Stimulated activated CD4-positive, alpha-beta T cell treated with anti-CD3 and anti-CD28 coated beads, Interleukin-4, amount 100 ng/mL, for 1 hour (primary cell): ENCODE measurements around the gene CCDC160.
"Not testable (repeated sequence)": the region's sequence is repeated elsewhere in the genome, so short reads cannot be mapped to it uniquely, and the experiment has no call there.

Experiments used
- DNase-seq: peaks from one replicate; pipeline ENCODE4 v3.0.0-alpha.2; 2020

Gene CCDC160

GRCh38 chrX:134236626-134237614 lies at the start of gene CCDC160:
TSS of gene CCDC160 (plus strand) at chrX:134237182. CDS start at chrX:134244801, 7,619 bp downstream.
- DNase-seq: peak; percentile 4

DNA sequence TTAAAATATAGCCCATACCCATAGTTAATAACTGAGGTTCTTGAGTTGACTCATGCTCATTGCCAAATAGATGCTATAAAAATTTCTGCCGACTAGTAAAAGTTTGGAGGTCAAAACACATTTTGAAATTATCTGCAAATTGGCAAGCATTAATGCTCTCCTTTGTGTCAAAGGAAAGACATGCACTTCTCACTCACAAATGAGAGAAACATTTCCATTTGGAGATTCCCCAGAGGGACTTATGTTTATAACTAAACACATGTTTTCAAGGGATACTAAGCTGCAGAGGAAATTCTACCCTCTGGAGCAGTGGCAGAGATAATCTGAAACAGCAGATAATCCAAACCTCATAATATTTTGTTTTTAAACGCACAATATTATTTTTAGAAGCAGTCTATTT lies 45.7 kb upstream of the CCDC160 start:
- DNase-seq: no peak

- DNase-seq: no peak
Measured at GRCh38 chrX:134194915-134195314, 42.1 kb upstream of the CCDC160 start.

- no peak for DNase-seq
Measured at GRCh38 chrX:134202561-134202960, 34.4 kb upstream of the CCDC160 start.

DNA sequence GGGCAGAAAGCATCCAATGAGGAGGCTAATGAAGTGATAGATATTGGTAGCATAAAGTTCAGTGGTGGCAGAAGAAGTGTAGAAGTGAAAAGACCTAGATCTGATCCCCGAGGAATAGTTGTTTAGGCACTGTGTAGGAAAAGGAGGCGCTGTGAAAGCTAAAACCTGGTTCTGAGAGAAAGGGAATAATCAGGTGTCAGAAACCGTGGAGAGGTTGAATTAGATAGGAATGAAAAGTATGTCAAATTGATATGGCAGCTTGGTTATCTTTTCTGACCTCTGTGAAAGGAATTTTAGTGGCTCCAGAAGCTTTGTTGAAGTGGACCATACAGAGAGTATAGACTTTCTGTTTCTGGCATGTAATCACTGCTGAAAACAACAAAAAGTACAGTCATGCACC lies 30.8 kb upstream of the CCDC160 start:
- DNase-seq: no peak

GRCh38 chrX:134210465-134210864 lies 26.5 kb upstream of the CCDC160 start:
- DNase-seq: no peak

- DNase-seq: no peak
Measured at GRCh38 chrX:134235236-134235635, 1.7 kb upstream of the CCDC160 start.

- DNase-seq: not testable (repeated sequence)
Measured at GRCh38 chrX:134238144-134238543, 1.2 kb downstream of the CCDC160 start.

DNA sequence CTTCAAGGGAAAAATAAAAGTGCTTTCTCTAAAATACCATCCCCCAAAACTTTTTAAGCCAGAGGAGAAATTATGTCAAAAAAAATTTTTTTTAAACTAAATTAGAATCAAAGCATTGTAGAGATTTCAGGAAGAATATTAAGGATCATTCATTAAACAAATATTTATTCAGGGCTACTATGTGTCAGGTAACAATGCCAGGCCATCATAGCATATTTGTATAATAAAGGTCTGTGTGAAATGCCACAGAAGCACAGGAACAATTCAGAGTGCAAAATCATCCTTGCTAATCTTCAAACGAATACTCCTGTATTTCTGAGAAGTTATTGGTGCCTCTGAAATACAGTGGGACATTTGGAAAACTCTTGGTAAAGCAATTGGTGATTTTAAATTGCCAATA lies 2.0 kb downstream of the CCDC160 start:
- no peak for DNase-seq

GRCh38 chrX:134240209-134240608 lies 3.2 kb downstream of the CCDC160 start:
- no peak for DNase-seq

DNA sequence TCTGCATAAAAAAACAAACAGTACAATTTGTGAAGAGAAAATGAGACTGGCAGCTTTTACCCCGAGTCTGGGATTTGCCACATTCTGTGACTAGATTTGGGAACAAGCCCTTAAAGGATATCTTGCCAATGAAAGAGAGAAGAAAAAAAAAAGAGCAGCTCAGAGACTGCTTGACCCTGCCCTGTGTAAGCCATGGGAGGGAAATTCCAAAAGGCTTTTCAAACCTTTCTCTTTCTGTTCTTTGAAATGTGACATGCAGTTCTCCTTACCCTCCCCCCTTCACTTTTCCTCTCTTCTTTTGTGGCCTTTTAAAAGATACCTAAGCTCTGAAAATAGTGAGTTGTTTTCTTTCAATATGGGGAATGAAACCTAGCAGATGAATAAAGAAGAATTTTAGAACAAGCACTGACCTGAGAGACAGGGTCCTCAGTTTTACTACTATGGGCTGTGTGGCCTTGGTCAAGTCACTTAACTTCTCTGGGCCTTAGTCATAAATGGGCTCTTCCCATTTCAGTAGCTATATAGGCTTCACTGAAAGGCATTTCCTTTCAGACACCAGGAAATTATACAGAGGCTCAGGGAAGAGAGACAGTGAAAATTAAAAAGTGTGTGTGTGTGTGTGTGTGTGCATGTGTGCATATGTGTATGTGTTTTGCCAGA lies 5.1 kb downstream of the CCDC160 start:
- DNase-seq: no peak

GRCh38 chrX:134244043-134244442 lies 7.1 kb downstream of the CCDC160 start:
- no peak for DNase-seq

GRCh38 chrX:134246282-134246681 lies 9.3 kb downstream of the CCDC160 start:
- no peak for DNase-seq

DNA sequence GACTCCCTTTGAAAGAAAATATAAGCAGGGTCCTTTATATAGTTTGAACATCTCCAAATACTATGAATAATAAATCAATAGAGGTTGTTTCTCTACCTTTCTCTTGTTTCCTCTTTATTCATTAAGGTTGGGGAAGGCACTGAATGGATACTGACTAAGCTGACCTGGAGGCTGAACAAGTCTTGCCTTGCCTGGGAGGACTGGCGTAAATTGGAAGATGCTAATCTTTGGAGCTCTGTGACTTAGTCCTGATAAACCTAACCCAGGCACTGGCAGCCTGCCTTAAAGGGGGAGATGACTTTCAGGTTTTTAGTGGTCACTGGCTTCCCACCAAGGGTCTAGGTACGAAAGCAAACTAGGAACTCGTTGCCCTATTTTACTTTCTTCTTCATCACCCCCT lies 10.5 kb downstream of the CCDC160 start:
- no peak for DNase-seq

DNA sequence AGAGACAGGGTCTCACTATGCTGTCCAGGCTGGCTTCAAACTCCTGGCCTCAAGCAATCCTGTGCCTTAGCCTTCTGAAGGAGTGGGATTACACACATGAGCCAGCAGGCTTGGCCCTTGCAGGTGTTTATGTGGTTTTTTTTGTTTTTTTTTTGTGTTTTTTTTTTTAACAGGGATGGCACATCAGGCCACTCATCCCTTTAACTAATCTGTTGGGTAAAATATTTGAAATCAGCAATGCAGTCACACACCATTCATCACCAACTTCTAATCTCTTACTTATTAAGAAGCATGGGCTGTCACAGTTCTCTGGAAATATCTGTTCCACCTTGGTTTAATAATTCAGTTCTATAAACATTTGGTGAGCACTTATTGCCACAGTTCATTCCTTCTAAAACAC lies 12.3 kb downstream of the CCDC160 start:
- DNase-seq: no peak

DNA sequence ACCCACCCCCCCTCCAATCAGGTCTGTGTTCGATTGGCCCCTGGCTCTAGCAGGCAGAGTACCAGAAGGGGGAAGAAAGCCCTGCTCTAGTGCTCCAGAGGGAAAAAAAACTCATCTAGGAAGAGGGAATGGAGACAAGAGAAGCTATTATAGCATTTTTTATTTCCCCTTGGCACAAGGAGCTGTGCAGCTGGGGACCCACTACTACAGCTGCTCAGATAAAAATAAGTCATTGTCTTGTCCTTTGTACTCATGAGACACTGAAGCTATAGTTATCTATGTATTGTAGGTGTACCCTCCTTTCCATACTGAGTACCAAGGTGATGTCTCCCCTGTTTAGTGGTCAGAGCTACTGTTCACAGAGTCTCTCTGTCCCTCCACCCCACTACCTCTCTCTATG lies 14.3 kb downstream of the CCDC160 start:
- no peak for DNase-seq

GRCh38 chrX:134254511-134254910 lies 17.5 kb downstream of the CCDC160 start:
- DNase-seq: no peak

GRCh38 chrX:134255555-134255954 lies 18.6 kb downstream of the CCDC160 start:
- DNase-seq: no peak

- no peak for DNase-seq
Measured at GRCh38 chrX:134256684-134257083, 19.7 kb downstream of the CCDC160 start.

- DNase-seq: no peak
Measured at GRCh38 chrX:134258202-134258601, 21.2 kb downstream of the CCDC160 start.

DNA sequence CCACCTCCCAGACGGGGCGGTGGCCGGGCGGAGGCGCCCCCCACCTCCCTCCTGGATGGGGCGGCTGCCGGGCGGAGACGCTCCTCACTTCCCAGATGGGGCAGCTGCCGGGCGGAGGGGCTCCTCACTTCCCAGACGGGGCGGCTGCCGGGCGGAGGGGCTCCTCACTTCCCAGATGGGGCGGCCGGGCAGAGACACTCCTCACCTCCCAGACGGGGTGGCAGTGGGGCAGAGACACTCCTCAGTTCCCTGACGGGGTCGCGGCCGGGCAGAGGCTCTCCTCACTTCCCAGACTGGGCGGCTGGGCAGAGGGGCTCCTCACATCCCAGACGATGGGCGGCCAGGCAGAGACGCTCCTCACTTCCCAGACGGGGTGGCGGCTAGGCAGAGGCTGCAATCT lies 49.0 kb downstream of the CCDC160 start:
- DNase-seq: not testable (repeated sequence)

DNA sequence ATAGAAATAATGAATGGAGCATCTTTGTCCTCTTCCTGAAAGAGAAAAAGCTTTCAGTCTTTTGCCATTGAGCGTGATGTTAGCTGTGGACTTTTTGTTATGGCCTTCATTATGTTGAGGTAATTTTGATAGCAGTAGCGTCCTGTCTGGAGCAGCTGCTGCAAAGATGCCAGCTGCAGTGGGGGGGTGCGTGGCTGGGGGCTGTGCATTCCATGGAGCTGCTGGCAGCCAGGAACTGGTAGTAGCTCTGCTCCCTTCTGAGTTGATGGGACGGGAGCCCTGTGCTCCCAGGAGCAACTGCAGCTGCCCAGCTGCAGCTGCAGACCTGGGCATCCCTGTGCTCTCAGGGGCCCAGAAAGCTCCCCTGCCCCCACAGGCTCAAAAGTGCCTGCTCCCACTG lies 50.4 kb downstream of the CCDC160 start:
- DNase-seq: no peak

DNA sequence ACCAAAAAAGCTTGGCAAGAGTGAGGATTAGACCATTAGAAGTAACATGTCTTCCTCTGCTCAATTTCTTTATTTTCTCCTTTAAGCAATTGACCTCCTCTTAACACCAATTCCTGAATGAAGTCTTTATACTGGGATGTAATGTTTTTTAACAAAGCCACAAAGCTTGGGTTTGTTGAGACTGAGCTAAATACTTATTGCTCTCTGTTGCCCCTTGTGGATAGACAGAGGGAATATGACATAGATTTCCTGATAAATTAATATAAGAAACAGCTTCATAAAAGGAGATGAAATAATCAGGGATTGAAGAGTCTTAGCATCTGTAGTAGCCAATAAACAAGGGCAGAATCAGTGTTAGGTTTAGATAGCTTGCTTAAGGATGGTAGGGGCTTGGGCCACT lies 57.6 kb downstream of the CCDC160 start:
- no peak for DNase-seq
